H9 (cell line): ENCODE data around the gene MBTPS1. TPM values are rescaled to one million over a fixed set of nuclear protein-coding genes. Genes with fewer than 3 reads are reported as not detected.

Experiments used
- DNase-seq: peaks from one replicate; pipeline ENCODE4 v3.0.0-alpha.2; 2017
- H2AFZ ChIP-seq: one replicate; pipeline ENCODE4 v1.6.1; 2013; ENCODE audit warnings: mild to moderate bottlenecking, low read length, control low read depth, moderate library complexity
- H2AK5ac ChIP-seq: 2 replicates; pipeline ENCODE4 v1.6.1; 2013; ENCODE audit warnings: low read length, control low read depth, mixed read lengths; ENCODE audit not compliant: insufficient read length
- H2BK120ac ChIP-seq: one replicate; pipeline ENCODE4 v1.6.1; 2013; ENCODE audit warnings: low read depth, mild to moderate bottlenecking, low read length, control low read depth, inconsistent platforms; ENCODE audit not compliant: poor library complexity, severe bottlenecking
- H2BK12ac ChIP-seq: 2 replicates; pipeline ENCODE4 v1.6.1; 2013; ENCODE audit warnings: low read length, control low read depth, mixed read lengths, low read depth; ENCODE audit not compliant: insufficient read length
- H2BK15ac ChIP-seq: 2 replicates; pipeline ENCODE4 v1.6.1; 2013; ENCODE audit warnings: low read depth, low read length, control low read depth
- H2BK20ac ChIP-seq: one replicate; pipeline ENCODE4 v1.6.1; 2013; ENCODE audit warnings: low read depth, mild to moderate bottlenecking, low read length, control low read depth, inconsistent platforms; ENCODE audit not compliant: poor library complexity, severe bottlenecking
- H2BK5ac ChIP-seq: 2 replicates; pipeline ENCODE4 v1.6.1; 2013; ENCODE audit warnings: low read length, control low read depth, mixed read lengths; ENCODE audit not compliant: insufficient read length
- H3K14ac ChIP-seq: 2 replicates; pipeline ENCODE4 v1.6.1; 2013; ENCODE audit warnings: low read length, control low read depth; ENCODE audit not compliant: insufficient read depth
- H3K18ac ChIP-seq: 2 replicates; pipeline ENCODE4 v1.6.1; 2013; ENCODE audit warnings: low read depth, mild to moderate bottlenecking, mixed read lengths, low read length, control low read depth; ENCODE audit not compliant: insufficient read length
- H3K23ac ChIP-seq: 2 replicates; pipeline ENCODE4 v1.6.1; 2013; ENCODE audit warnings: low read length, control low read depth, mixed read lengths, low read depth; ENCODE audit not compliant: insufficient read length
- H3K23me2 ChIP-seq: 2 replicates; pipeline ENCODE4 v1.6.1; 2013; ENCODE audit warnings: low read depth, mild to moderate bottlenecking, mixed read lengths, low read length, control low read depth; ENCODE audit not compliant: insufficient read length, poor library complexity, severe bottlenecking
- H3K27ac ChIP-seq: 2 replicates; pipeline ENCODE4 v1.5.1; 2013; ENCODE audit warnings: low read length, control low read depth, mixed read lengths, low read depth; ENCODE audit not compliant: insufficient read length
- H3K27me3 ChIP-seq: 2 replicates; pipeline ENCODE4 v1.6.1; 2013; ENCODE audit warnings: low read length, control low read depth, inconsistent platforms; ENCODE audit not compliant: insufficient read depth
- H3K4ac ChIP-seq: 2 replicates; pipeline ENCODE4 v1.6.1; 2013; ENCODE audit warnings: low read depth, mild to moderate bottlenecking, control low read depth, inconsistent platforms, low read length, moderate library complexity
- H3K4me1 ChIP-seq: 2 replicates; pipeline ENCODE4 v1.6.1; 2013; ENCODE audit warnings: low read length, control low read depth, inconsistent platforms; ENCODE audit not compliant: insufficient read depth
- H3K4me2 ChIP-seq: 2 replicates; pipeline ENCODE4 v1.6.1; 2013; ENCODE audit warnings: low read length, control low read depth, mixed read lengths; ENCODE audit not compliant: insufficient read length, insufficient read depth
- H3K56ac ChIP-seq: 2 replicates; pipeline ENCODE4 v1.6.1; 2013; ENCODE audit warnings: low read depth, mild to moderate bottlenecking, mixed read lengths, low read length, control low read depth; ENCODE audit not compliant: insufficient read length
- H3K79me1 ChIP-seq: 2 replicates; pipeline ENCODE4 v1.6.1; 2013; ENCODE audit warnings: low read depth, mild to moderate bottlenecking, moderate library complexity, low read length, control low read depth, inconsistent platforms; ENCODE audit not compliant: insufficient read depth, poor library complexity, severe bottlenecking
- H3K79me2 ChIP-seq: 2 replicates; pipeline ENCODE4 v1.6.1; 2013; ENCODE audit warnings: low read length, control low read depth, inconsistent platforms; ENCODE audit not compliant: insufficient read depth
- H3K9ac ChIP-seq: 2 replicates; pipeline ENCODE4 v1.6.1; 2013; ENCODE audit warnings: low read length, control low read depth, mixed read lengths; ENCODE audit not compliant: insufficient read length; ENCODE audit errors: extremely low read depth
- H3K9me3 ChIP-seq: one replicate; pipeline ENCODE4 v1.6.1; 2013; ENCODE audit warnings: low read depth, low read length, inconsistent platforms; ENCODE audit not compliant: control insufficient read depth
- H3T11ph ChIP-seq: one replicate; pipeline ENCODE4 v1.6.1; 2013; ENCODE audit warnings: mild to moderate bottlenecking, low read length, control low read depth, inconsistent platforms
- H4K20me1 ChIP-seq: one replicate; pipeline ENCODE4 v1.6.1; 2013; ENCODE audit not compliant: control insufficient read depth, insufficient read length, insufficient read depth
- H4K5ac ChIP-seq: 2 replicates; pipeline ENCODE4 v1.6.1; 2013; ENCODE audit warnings: low read depth, mild to moderate bottlenecking, mixed read lengths, low read length, control low read depth; ENCODE audit not compliant: insufficient read length
- H4K8ac ChIP-seq: replicated peaks from 2 replicates; pipeline ENCODE4 v1.6.1; 2013; ENCODE audit warnings: low read length, control low read depth, mixed read lengths, low read depth; ENCODE audit not compliant: insufficient read length
- H4K91ac ChIP-seq: 2 replicates; pipeline ENCODE4 v1.6.1; 2013; ENCODE audit warnings: low read depth, mild to moderate bottlenecking, moderate library complexity, mixed read lengths, low read length, control low read depth; ENCODE audit not compliant: insufficient read length
- H3K27ac Mint-ChIP-seq, 3 experiments: 2 replicates in 2 of 3; 3 replicates in 1 of 3; pipeline ENCODE4 v1.8.0; 2020 to 2021; ENCODE audit warnings: mixed read lengths in 3 of 3, mild to moderate bottlenecking in 1 of 3, moderate library complexity in 1 of 3
- H3K27me3 Mint-ChIP-seq: 2 replicates; pipeline ENCODE4 v1.8.0; 2021; ENCODE audit warnings: low read depth, mild to moderate bottlenecking, moderate library complexity, mixed read lengths
- H3K36me3 Mint-ChIP-seq, 3 experiments: 2 replicates in 2 of 3; 3 replicates in 1 of 3; pipeline ENCODE4 v1.8.0; 2020 to 2021; ENCODE audit warnings: low read depth in 3 of 3, mixed read lengths in 3 of 3; ENCODE audit not compliant: insufficient read depth in 1 of 3
- H3K4me1 Mint-ChIP-seq, 2 experiments: 2 replicates each; pipeline ENCODE4 v1.8.0; 2020; ENCODE audit warnings: mixed read lengths in 2 of 2
- H3K4me3 Mint-ChIP-seq, 2 experiments: 2 replicates in 1 of 2; 3 replicates in 1 of 2; pipeline ENCODE4 v1.8.0; 2020 to 2021; ENCODE audit warnings: mild to moderate bottlenecking in 2 of 2, mixed read lengths in 2 of 2, moderate library complexity in 1 of 2
- H3K9me3 Mint-ChIP-seq, 2 experiments: 2 replicates in 1 of 2; 3 replicates in 1 of 2; pipeline ENCODE4 v1.8.0; 2020; ENCODE audit warnings: mild to moderate bottlenecking in 2 of 2, mixed read lengths in 2 of 2, moderate library complexity in 1 of 2
- WGBS: extraction: QIAGEN DNeasy Blood & Tissue Kit; methylation state at CpG from one replicate; pipeline ENCODE4 v1.1.7; 2013; ENCODE audit warnings: missing lambda C conversion rate, low lambda C conversion rate, mixed read lengths; ENCODE audit not compliant: insufficient read length; ENCODE audit errors: extremely low coverage; 5-methylcytosine and 5-hydroxymethylcytosine counted together
- total RNA-seq: library from RNA; stranded (reverse); gene quantifications from 2 replicates; pipeline ENCODE4 v1.2.1, GENCODE V29; 2021
- TF ChIP-seq, protein P1 (sequence below): fragments of 200-600 bp; sonication (generic); conservative IDR thresholded peaks from 3 replicates; pipeline ENCODE4 v1.8.0; 2021; ENCODE audit warnings: antibody characterized with exemption, mild to moderate bottlenecking

The MBTPS1 gene
- total RNA-seq, 1 experiment from 2014 or later = 48.7 TPM

DNA sequence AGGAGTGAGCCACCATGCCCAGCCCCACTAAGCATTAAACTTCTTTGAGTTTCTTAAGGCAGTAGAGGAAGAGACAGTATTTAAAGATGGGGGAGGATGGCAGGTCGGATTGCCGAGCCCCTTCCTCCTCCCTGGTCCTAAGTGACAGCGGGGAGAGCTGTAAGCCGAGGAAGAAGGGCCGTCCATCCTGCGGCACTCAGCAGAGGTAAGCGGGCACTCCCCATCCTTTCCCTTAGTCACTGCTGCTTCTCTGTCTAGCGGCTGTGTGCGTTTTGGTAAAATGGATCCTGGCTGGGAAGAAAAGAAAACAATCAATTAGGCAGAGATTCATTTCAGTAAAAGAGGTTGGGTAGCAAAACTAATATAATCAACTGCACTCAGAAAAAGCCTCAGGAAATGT, 42.3 kb upstream of the MBTPS1 start:
- Histone ChIP-seq H4K91ac (no peak overlapping the region), H4K5ac (no peak overlapping the region), H2BK20ac (no peak overlapping the region), H3K4ac (no peak overlapping the region), H3K14ac (no peak overlapping the region), H3K27me3 (no peaks in the 10 kb centered on the region), H3K9me3 (no peaks in the 10 kb centered on the region), H3K23me2 (no peaks in the 10 kb centered on the region), H3K27ac (no peak overlapping the region), H3K4me1 (no peaks in the 10 kb centered on the region), H3T11ph (no peak overlapping the region), H2BK120ac (no peak overlapping the region), H3K4me2 (no peak overlapping the region), H2BK15ac (no peak overlapping the region), H3K79me2 (no peaks in the 10 kb centered on the region), H3K23ac (no peak overlapping the region), H2BK5ac (no peak overlapping the region), H2AK5ac (no peak overlapping the region), H3K9ac (no peak overlapping the region), H2BK12ac (no peak overlapping the region), H4K8ac (no peak overlapping the region), H3K18ac (no peak overlapping the region), H4K20me1 (no peaks in the 10 kb centered on the region), H3K79me1 (no peaks in the 10 kb centered on the region), H3K56ac (no peak overlapping the region), H2AFZ (no peak overlapping the region)
- DNase-seq = no peak
- WGBS = no CpG with 5 or more reads among the region's 9 CpGs
- Mint-ChIP-seq H3K9me3 (no peaks in the 10 kb centered on the region), H3K4me3 (no peak overlapping the region), H3K27me3 (peaks cover 2% of the 10 kb centered on the region), H3K4me1 (peaks cover 0 to 7% of the 10 kb centered on the region in 2 experiments; a peak in 2 of 4 replicates), H3K36me3 (no peaks in the 10 kb centered on the region), H3K27ac (no peak overlapping the region)
- TF ChIP-seq, protein P1, sequence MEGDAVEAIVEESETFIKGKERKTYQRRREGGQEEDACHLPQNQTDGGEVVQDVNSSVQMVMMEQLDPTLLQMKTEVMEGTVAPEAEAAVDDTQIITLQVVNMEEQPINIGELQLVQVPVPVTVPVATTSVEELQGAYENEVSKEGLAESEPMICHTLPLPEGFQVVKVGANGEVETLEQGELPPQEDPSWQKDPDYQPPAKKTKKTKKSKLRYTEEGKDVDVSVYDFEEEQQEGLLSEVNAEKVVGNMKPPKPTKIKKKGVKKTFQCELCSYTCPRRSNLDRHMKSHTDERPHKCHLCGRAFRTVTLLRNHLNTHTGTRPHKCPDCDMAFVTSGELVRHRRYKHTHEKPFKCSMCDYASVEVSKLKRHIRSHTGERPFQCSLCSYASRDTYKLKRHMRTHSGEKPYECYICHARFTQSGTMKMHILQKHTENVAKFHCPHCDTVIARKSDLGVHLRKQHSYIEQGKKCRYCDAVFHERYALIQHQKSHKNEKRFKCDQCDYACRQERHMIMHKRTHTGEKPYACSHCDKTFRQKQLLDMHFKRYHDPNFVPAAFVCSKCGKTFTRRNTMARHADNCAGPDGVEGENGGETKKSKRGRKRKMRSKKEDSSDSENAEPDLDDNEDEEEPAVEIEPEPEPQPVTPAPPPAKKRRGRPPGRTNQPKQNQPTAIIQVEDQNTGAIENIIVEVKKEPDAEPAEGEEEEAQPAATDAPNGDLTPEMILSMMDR = no peak
